Esophagus squamous epithelium (tissue), 4 donors: ENCODE measurements around the gene ERICH6.

Experiments
- POLR2A ChIP-seq, 4 donors: fragments of 450-650 bp; IDR thresholded peaks; one replicate each; pipeline ENCODE4 v1.6.1; 2017; ENCODE audit warnings: antibody characterized with exemption in 4 of 4, mild to moderate bottlenecking in 4 of 4, moderate library complexity in 3 of 4
- TF ChIP-seq, protein P1 (sequence below), 6 experiments: fragments of 450-650 bp in 4 of 6; fragments of 200-600 bp in 2 of 6; sonication (generic) in 2 of 6; IDR thresholded peaks; one replicate each; pipeline ENCODE4 v1.5.1; 2016 to 2019; ENCODE audit warnings: antibody characterized with exemption in 6 of 6, mild to moderate bottlenecking in 4 of 6, moderate library complexity in 4 of 6

GRCh38 chr3:150636258-150636657 lies 67.5 kb downstream of the ERICH6 start:
- TF ChIP-seq, protein P1, sequence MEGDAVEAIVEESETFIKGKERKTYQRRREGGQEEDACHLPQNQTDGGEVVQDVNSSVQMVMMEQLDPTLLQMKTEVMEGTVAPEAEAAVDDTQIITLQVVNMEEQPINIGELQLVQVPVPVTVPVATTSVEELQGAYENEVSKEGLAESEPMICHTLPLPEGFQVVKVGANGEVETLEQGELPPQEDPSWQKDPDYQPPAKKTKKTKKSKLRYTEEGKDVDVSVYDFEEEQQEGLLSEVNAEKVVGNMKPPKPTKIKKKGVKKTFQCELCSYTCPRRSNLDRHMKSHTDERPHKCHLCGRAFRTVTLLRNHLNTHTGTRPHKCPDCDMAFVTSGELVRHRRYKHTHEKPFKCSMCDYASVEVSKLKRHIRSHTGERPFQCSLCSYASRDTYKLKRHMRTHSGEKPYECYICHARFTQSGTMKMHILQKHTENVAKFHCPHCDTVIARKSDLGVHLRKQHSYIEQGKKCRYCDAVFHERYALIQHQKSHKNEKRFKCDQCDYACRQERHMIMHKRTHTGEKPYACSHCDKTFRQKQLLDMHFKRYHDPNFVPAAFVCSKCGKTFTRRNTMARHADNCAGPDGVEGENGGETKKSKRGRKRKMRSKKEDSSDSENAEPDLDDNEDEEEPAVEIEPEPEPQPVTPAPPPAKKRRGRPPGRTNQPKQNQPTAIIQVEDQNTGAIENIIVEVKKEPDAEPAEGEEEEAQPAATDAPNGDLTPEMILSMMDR (IDR thresholded peaks at IDR 0.05) = no peak
- no peak for TF ChIP-seq POLR2A (IDR thresholded peaks at IDR 0.05)
